Liver (tissue), 9 donors: ENCODE results near the gene ROR1. TPM values are rescaled to one million over a fixed set of nuclear protein-coding genes. Genes with fewer than 3 reads are reported as not detected.

Experiments
- DNase-seq: peaks from one replicate; pipeline ENCODE4 v3.0.0-alpha.2; 2017; ENCODE audit warnings: low spot score
- H3K27ac ChIP-seq, 2 donors: one replicate each; pipeline ENCODE4 v1.7.0; 2013; ENCODE audit warnings: inconsistent platforms in 2 of 2, low read length in 2 of 2, control low read depth in 1 of 2, low read depth in 1 of 2, mild to moderate bottlenecking in 1 of 2
- H3K27me3 ChIP-seq, 4 donors: one replicate each; pipeline versions ENCODE4 v1.6.1 to v1.7.0; 2013; ENCODE audit warnings: low read length in 3 of 4, inconsistent platforms in 1 of 4, mild to moderate bottlenecking in 1 of 4, moderate library complexity in 1 of 4; ENCODE audit not compliant: control insufficient read depth in 4 of 4, insufficient read depth in 4 of 4
- H3K36me3 ChIP-seq, 4 donors: one replicate each; pipeline versions ENCODE4 v1.6.1 to v1.7.0; 2013; ENCODE audit warnings: low read length in 3 of 4, mild to moderate bottlenecking in 3 of 4, low read depth in 1 of 4, moderate library complexity in 1 of 4; ENCODE audit not compliant: control insufficient read depth in 4 of 4, insufficient read depth in 3 of 4
- H3K4me1 ChIP-seq, 4 donors: one replicate each; pipeline versions ENCODE4 v1.6.1 to v1.7.0; 2013; ENCODE audit warnings: low read length in 3 of 4, mild to moderate bottlenecking in 3 of 4, moderate library complexity in 1 of 4; ENCODE audit not compliant: control insufficient read depth in 4 of 4, insufficient read depth in 4 of 4
- H3K4me3 ChIP-seq, 3 donors: one replicate each; pipeline versions ENCODE4 v1.6.1 to v1.7.0; 2013; ENCODE audit warnings: low read length in 3 of 3, control low read depth in 1 of 3, low read depth in 1 of 3, mild to moderate bottlenecking in 1 of 3
- H3K9ac ChIP-seq, 2 donors: one replicate each; pipeline ENCODE4 v1.7.0; 2013; ENCODE audit warnings: low read length in 2 of 2, mild to moderate bottlenecking in 2 of 2, moderate library complexity in 2 of 2, control low read depth in 1 of 2, low read depth in 1 of 2
- H3K9me3 ChIP-seq, 4 donors: one replicate each; pipeline versions ENCODE4 v1.6.1 to v1.7.0; 2013; ENCODE audit warnings: low read length in 3 of 4; ENCODE audit not compliant: control insufficient read depth in 4 of 4
- ATF3 ChIP-seq: IDR thresholded peaks from 2 replicates; pipeline ENCODE4 v1.6.1; 2016; ENCODE audit warnings: antibody characterized with exemption
- CTCF ChIP-seq: fragments of 150-350 bp; IDR thresholded peaks from 2 replicates; pipeline ENCODE4 v1.5.1; 2017; ENCODE audit warnings: improper control_type of control experiment, low read depth, low read length; ENCODE audit not compliant: missing input control
- EGR1 ChIP-seq, 2 donors: IDR thresholded peaks; 2 replicates each; pipeline ENCODE4 v1.6.1; 2016 to 2018; ENCODE audit warnings: antibody characterized with exemption in 2 of 2, low read depth in 2 of 2
- FOXA2 ChIP-seq: IDR thresholded peaks from 2 replicates; pipeline ENCODE4 v1.6.1; 2016; ENCODE audit warnings: antibody characterized with exemption
- GABPA ChIP-seq, 2 donors: IDR thresholded peaks in 1 of 2; conservative IDR thresholded peaks in 1 of 2; 2 replicates each; pipeline ENCODE4 v1.6.1; 2016; ENCODE audit warnings: antibody characterized with exemption in 2 of 2, mild to moderate bottlenecking in 1 of 2, moderate library complexity in 1 of 2
- HNF4A ChIP-seq, 2 donors: conservative IDR thresholded peaks; 2 replicates each; pipeline ENCODE4 v1.6.1; 2016; ENCODE audit warnings: antibody characterized with exemption in 2 of 2, mild to moderate bottlenecking in 2 of 2
- JUND ChIP-seq, 2 donors: IDR thresholded peaks; 2 replicates each; pipeline ENCODE4 v1.6.1; 2016; ENCODE audit warnings: antibody characterized with exemption in 2 of 2
- NR2F2 ChIP-seq: IDR thresholded peaks from 2 replicates; pipeline ENCODE4 v1.6.1; 2016; ENCODE audit warnings: antibody characterized with exemption
- RXRA ChIP-seq, 2 donors: IDR thresholded peaks; 2 replicates each; pipeline ENCODE4 v1.6.1; 2017 to 2018; ENCODE audit warnings: antibody characterized with exemption in 2 of 2, mild to moderate bottlenecking in 1 of 2
- SP1 ChIP-seq: IDR thresholded peaks from 2 replicates; pipeline ENCODE4 v1.6.1; 2018; ENCODE audit warnings: antibody characterized with exemption, mild to moderate bottlenecking
- TAF1 ChIP-seq: conservative IDR thresholded peaks from 2 replicates; pipeline ENCODE4 v1.6.1; 2016; ENCODE audit warnings: antibody characterized with exemption, mild to moderate bottlenecking
- ZBTB33 ChIP-seq: IDR thresholded peaks from 2 replicates; pipeline ENCODE4 v1.6.1; 2016; ENCODE audit warnings: antibody characterized with exemption
- WGBS: extraction: QIAGEN DNeasy Blood & Tissue Kit; methylation state at CpG from one replicate; pipeline ENCODE4 v1.1.7; 2013; 5-methylcytosine and 5-hydroxymethylcytosine counted together
- polyA plus RNA-seq, 2 donors: library from polyadenylated mRNA; stranded (reverse) in 1 of 2; unstranded in 1 of 2; fragments of 200-250 nt in 1 of 2; fragments of >200 nt in 1 of 2; fragmentation: Nextera tagmentation in 1 of 2; extraction: Ambion mirVana in 1 of 2; gene quantifications; one replicate each; pipeline versions ENCODE4 v1.2.1 to v1.2.3, GENCODE V29; 2013 to 2015
- total RNA-seq, 2 donors: library from RNA; depleted of rRNA; stranded (reverse); fragments of >200 nt; gene quantifications; one replicate each; pipeline ENCODE4 v1.2.3, GENCODE V29; 2014
- donor health status: healthy.
- donor health status: healthy.
- donor health status: healthy.
- donor health status: healthy.
- donor health status: healthy.

Gene ROR1
- total and polyA plus RNA-seq, 4 donors = 0.15 to 0.98 (median 0.37) TPM

- TF ChIP-seq ZBTB33 = no peak
- TF ChIP-seq ATF3 = no peak
- TF ChIP-seq FOXA2 = no peak
- TF ChIP-seq HNF4A (conservative IDR thresholded peaks at IDR 0.05) = no peak
- no peak for TF ChIP-seq JUND (IDR thresholded peaks at IDR 0.05)
- TF ChIP-seq TAF1 = no peak
Measured at GRCh38 chr1:64043976-64044375, 270.2 kb downstream of the ROR1 start (continued).

GRCh38 chr1:64046243-64046642 lies 272.4 kb downstream of the ROR1 start:
- Histone ChIP-seq H3K27ac (no peak overlapping the region), H3K27me3 (no peaks in the 10 kb centered on the region), H3K4me1 (no peaks in the 10 kb centered on the region), H3K36me3 (no peaks in the 10 kb centered on the region), H3K9ac (no peak overlapping the region), H3K9me3 (no peaks in the 10 kb centered on the region), H3K4me3 (no peak overlapping the region)
- DNase-seq = no peak
- 92% methylated on average over 2 of the region's 2 CpGs for WGBS
- no peak for TF ChIP-seq EGR1 (IDR thresholded peaks at IDR 0.05; ENCODE audit: low read depth in 2 of 2)
- no peak for TF ChIP-seq NR2F2
- TF ChIP-seq JUND (IDR thresholded peaks at IDR 0.05) = no peak
- no peak for TF ChIP-seq GABPA (IDR thresholded peaks at IDR 0.05 in 1 of 2, conservative IDR thresholded peaks at IDR 0.05 in 1 of 2)
- no peak for TF ChIP-seq SP1

GRCh38 chr1:64046891-64047290 lies 273.1 kb downstream of the ROR1 start:
- Histone ChIP-seq H3K4me1 (no peaks in the 10 kb centered on the region), H3K9ac (no peak overlapping the region), H3K36me3 (no peaks in the 10 kb centered on the region), H3K27me3 (no peaks in the 10 kb centered on the region), H3K4me3 (no peak overlapping the region), H3K27ac (no peak overlapping the region), H3K9me3 (no peaks in the 10 kb centered on the region)
- no peak for TF ChIP-seq CTCF
- TF ChIP-seq ZBTB33 = no peak
- no peak for TF ChIP-seq RXRA (IDR thresholded peaks at IDR 0.05)
- no peak for DNase-seq
